HG02678 (cell line): ENCODE data around the gene ADGRG6.

Experiments
- ATAC-seq: cut with Tn5 transposase; IDR thresholded peaks from one replicate; pipeline ENCODE4 v1.9.1; 2021; ENCODE audit warnings: mild to moderate bottlenecking, moderate library complexity; ENCODE audit not compliant: unreplicated experiment

ADGRG6 gene

GRCh38 chr6:142373268-142374090, 71.7 kb downstream of the ADGRG6 start:
- no peak for ATAC-seq

GRCh38 chr6:142374091-142374770, 72.4 kb downstream of the ADGRG6 start:
- ATAC-seq, result no peak

GRCh38 chr6:142374965-142375733, 73.3 kb downstream of the ADGRG6 start:
- ATAC-seq, result no peak

- no peak for ATAC-seq
Measured at GRCh38 chr6:142376115-142376514, 74.3 kb downstream of the ADGRG6 start.

- no peak for ATAC-seq
Measured at GRCh38 chr6:142376800-142377496, 75.1 kb downstream of the ADGRG6 start.

- ATAC-seq, result no peak
Measured at GRCh38 chr6:142377497-142377848, 75.7 kb downstream of the ADGRG6 start.

- no peak for ATAC-seq
Measured at GRCh38 chr6:142378138-142378875, 76.5 kb downstream of the ADGRG6 start.

GRCh38 chr6:142380626-142381025, 78.8 kb downstream of the ADGRG6 start:
- no peak for ATAC-seq

- no peak for ATAC-seq
Measured at GRCh38 chr6:142381181-142381580, 79.4 kb downstream of the ADGRG6 start.

GRCh38 chr6:142381845-142382378, 80.1 kb downstream of the ADGRG6 start:
- no peak for ATAC-seq

GRCh38 chr6:142384519-142385254, 82.9 kb downstream of the ADGRG6 start:
- ATAC-seq, result no peak

GRCh38 chr6:142385352-142385751, 83.5 kb downstream of the ADGRG6 start:
- no peak for ATAC-seq

GRCh38 chr6:142386657-142387056, 84.8 kb downstream of the ADGRG6 start:
- no peak for ATAC-seq

GRCh38 chr6:142387997-142388815, 86.4 kb downstream of the ADGRG6 start:
- peak; percentile 68 for ATAC-seq

GRCh38 chr6:142395266-142395665, 93.5 kb downstream of the ADGRG6 start:
- no peak for ATAC-seq

GRCh38 chr6:142395768-142396231, 94.0 kb downstream of the ADGRG6 start:
- ATAC-seq, result peak; percentile 93

GRCh38 chr6:142398353-142398752, 96.5 kb downstream of the ADGRG6 start:
- no peak for ATAC-seq

GRCh38 chr6:142399739-142400138, 97.9 kb downstream of the ADGRG6 start:
- ATAC-seq, result no peak
